H1 (cell line): ENCODE results near the gene TPMT. TPM values are rescaled to one million over a fixed set of nuclear protein-coding genes. Genes with fewer than 3 reads are reported as not detected.

Source experiments
- CHD2 ChIP-seq: IDR thresholded peaks from 2 replicates; pipeline ENCODE4 v1.6.1; 2012; ENCODE audit warnings: low read length, improper control_type of control experiment
- SAP30 ChIP-seq: fragments of 300-600 bp; sonication (generic); IDR thresholded peaks from 2 replicates; pipeline ENCODE4 v1.7.1; 2012; ENCODE audit warnings: low read length, moderate library complexity, mild to moderate bottlenecking, inconsistent platforms; ENCODE audit not compliant: insufficient read depth, insufficient replicate concordance
- USF2 ChIP-seq: IDR thresholded peaks from 2 replicates; pipeline ENCODE4 v1.6.1; 2011; ENCODE audit warnings: low read length, improper control_type of control experiment
- polyA plus RNA-seq, 7 experiments: library from polyadenylated mRNA; depleted of rRNA in 3 of 7; stranded (reverse) in 5 of 7; unstranded in 2 of 7; fragments of >200 nt in 5 of 7; fragments of 200-250 nt in 2 of 7; gene quantifications; 1 replicate in 5 of 7; 2 replicates in 1 of 7; 4 replicates in 1 of 7; pipeline versions ENCODE4 v1.2.1 to v1.2.3, GENCODE V29; 2011 to 2013; ENCODE audit warnings: missing spikeins in 2 of 7, mixed read lengths in 2 of 7
- total RNA-seq: library from RNA; stranded (reverse); fragmentation: NEBNext Ultra II Directional; extraction: Animal tissue kit (Norgen Biotek cat#: 25700); gene quantifications from 2 replicates; pipeline ENCODE4 v1.2.1, GENCODE V29; 2021

The TPMT gene
- total and polyA plus RNA-seq, 2 of the 8 experiments (the other 6 are each of a cell fraction or from before 2014, with no cell fraction given) = 12.3 to 17.2 TPM

- TF ChIP-seq SAP30 (no peak), USF2 (no peak), CHD2 (no peak)
- TF ChIP-seq, all 59 proteins: peak for 0
Measured at GRCh38 chr6:18119236-18119635, 35.6 kb downstream of the TPMT start (continued).
